Measurements from ENCODE around the gene UBB.
A peak's percentile ranks its signal among the peaks of the same experiment; 100 is the strongest.

Gene UBB

GRCh38 chr17:16419074-16419928 lies 38.4 kb downstream of the UBB start:
- peak; percentile 92 for DNase-seq

GRCh38 chr17:16419929-16420271 lies 39.0 kb downstream of the UBB start:
- no peak for DNase-seq

GRCh38 chr17:16422416-16422815 lies 41.5 kb downstream of the UBB start:
- DNase-seq, result no peak

GRCh38 chr17:16423226-16423872 lies 42.5 kb downstream of the UBB start:
- DNase-seq, result no peak

GRCh38 chr17:16425202-16425601 lies 44.3 kb downstream of the UBB start:
- DNase-seq, result no peak

GRCh38 chr17:16425698-16426659 lies 45.1 kb downstream of the UBB start:
- peak; percentile 45 for DNase-seq

- no peak for DNase-seq
These were observed 46.1 kb downstream of the UBB start for GRCh38 chr17:16427020-16427419.

GRCh38 chr17:16428098-16428882 lies 47.4 kb downstream of the UBB start:
- peak; percentile 58 for DNase-seq

GRCh38 chr17:16429083-16429482 lies 48.2 kb downstream of the UBB start:
- no peak for DNase-seq

- no peak for DNase-seq
These were observed 49.8 kb downstream of the UBB start for GRCh38 chr17:16430650-16431049.

GRCh38 chr17:16432017-16432416 lies 51.1 kb downstream of the UBB start:
- DNase-seq, result peak; percentile 65
